Upper lobe of left lung (tissue), 6 donors: ENCODE data around the gene DNAAF1. TPM values are rescaled to one million over a fixed set of nuclear protein-coding genes. Genes with fewer than 3 reads are reported as not detected.

Source experiments
- ATAC-seq, 2 donors: fragments of 200-7000 bp; cut with Tn5 transposase; one replicate each; pipeline ENCODE4 v1.9.1; 2022; ENCODE audit warnings: mild to moderate bottlenecking in 2 of 2, moderate library complexity in 2 of 2; ENCODE audit not compliant: low FRiP score in 2 of 2
- DNase-seq, 2 donors: peaks; one replicate each; pipeline ENCODE4 v3.0.0-alpha.2; 2019 to 2020
- H3K27ac ChIP-seq, 4 donors: fragments of 200-600 bp; sonication (generic); one replicate each; pipeline ENCODE4 v1.5.1; 2016 to 2019
- H3K27me3 ChIP-seq, 4 donors: fragments of 200-600 bp; sonication (generic); one replicate each; pipeline ENCODE4 v1.5.1; 2017 to 2019
- H3K36me3 ChIP-seq, 4 donors: fragments of 200-600 bp; sonication (generic); one replicate each; pipeline ENCODE4 v1.5.1; 2016 to 2019
- H3K4me1 ChIP-seq, 4 donors: fragments of 200-600 bp; sonication (generic); one replicate each; pipeline ENCODE4 v1.5.1; 2018 to 2019
- H3K4me3 ChIP-seq, 4 donors: fragments of 200-600 bp; sonication (generic); one replicate each; pipeline ENCODE4 v1.5.1; 2017 to 2019; ENCODE audit warnings: mild to moderate bottlenecking in 2 of 4, moderate library complexity in 1 of 4
- H3K9me3 ChIP-seq, 4 donors: fragments of 200-600 bp; sonication (generic); one replicate each; pipeline ENCODE4 v1.5.1; 2018 to 2019
- CTCF ChIP-seq, 6 experiments: fragments of 450-650 bp in 4 of 6; fragments of 200-600 bp in 2 of 6; sonication (generic) in 2 of 6; IDR thresholded peaks; one replicate each; pipeline ENCODE4 v1.5.1; 2016 to 2019; ENCODE audit warnings: antibody characterized with exemption in 6 of 6
- EP300 ChIP-seq, 4 donors: sonication (generic); formaldehyde crosslinking; IDR thresholded peaks; one replicate each; pipeline ENCODE4 v1.5.1; 2017; ENCODE audit warnings: antibody characterized with exemption in 4 of 4, control low read depth in 2 of 4
- POLR2A ChIP-seq, 4 donors: fragments of 450-650 bp; IDR thresholded peaks; one replicate each; pipeline ENCODE4 v1.5.1; 2016 to 2017; ENCODE audit warnings: antibody characterized with exemption in 4 of 4, mild to moderate bottlenecking in 2 of 4
- POLR2AphosphoS5 ChIP-seq, 2 donors: sonication (generic); formaldehyde crosslinking; IDR thresholded peaks; one replicate each; pipeline ENCODE4 v1.5.1; 2017; ENCODE audit warnings: antibody characterized with exemption in 2 of 2
- WGBS, 2 donors: methylation state at CpG; one replicate each; pipeline ENCODE4 v1.1.5; 2017 to 2018; 5-methylcytosine and 5-hydroxymethylcytosine counted together
- total RNA-seq, 6 donors: library from RNA; depleted of rRNA in 4 of 6; stranded (reverse); fragments of >200 nt in 4 of 6; gene quantifications; one replicate each; pipeline versions ENCODE4 v1.1.0 to v1.2.1, GENCODE V29; 2016 to 2021
- donor health status: DM: no; HTN: no; CAD: no; lungs with moderate emphysema.
- donor health status: DM: no; HTN: yes; CAD: no; lungs with severe emphysema.

Gene DNAAF1
- total RNA-seq, 6 donors from 2014 or later: 0.97 to 58.7 (median 28.5) TPM

GRCh38 chr16:84177741-84178073 lies 32.6 kb downstream of the DNAAF1 start:
- no peak for TF ChIP-seq POLR2A (IDR thresholded peaks at IDR 0.05)
- TF ChIP-seq POLR2AphosphoS5 (IDR thresholded peaks at IDR 0.05): no peak
- no peak for TF ChIP-seq EP300 (IDR thresholded peaks at IDR 0.05)
- no peak for TF ChIP-seq CTCF (IDR thresholded peaks at IDR 0.05)
- Histone ChIP-seq H3K27me3 (no peaks in the 10 kb centered on the region), H3K9me3 (no peaks in the 10 kb centered on the region), H3K27ac (peak overlapping the region; percentile 76 to 89 (median 88)), H3K4me1 (peaks cover 29 to 56% (median 33%) of the 10 kb centered on the region in 4 donors), H3K36me3 (peaks cover 28 to 50% (median 45%) of the 10 kb centered on the region in 4 donors), H3K4me3 (no peak overlapping the region)
- WGBS, 2 donors: 71 to 78% methylated on average over 8 to 9 of the region's 9 CpGs
- DNase-seq (no peak), ATAC-seq (no peak)

GRCh38 chr16:84178146-84178765 lies 33.1 kb downstream of the DNAAF1 start:
- Histone ChIP-seq H3K9me3 (no peaks in the 10 kb centered on the region), H3K36me3 (peaks cover 29 to 55% (median 50%) of the 10 kb centered on the region in 4 donors), H3K4me3 (no peak overlapping the region), H3K27ac (peak overlapping the region; percentile 76 to 89 (median 88)), H3K27me3 (no peaks in the 10 kb centered on the region), H3K4me1 (peaks cover 29 to 59% (median 35%) of the 10 kb centered on the region in 4 donors)
- 90% methylated on average over 4 to 15 of the region's 15 CpGs for whole genome bisulfite sequencing, 2 donors
- TF ChIP-seq POLR2AphosphoS5 (IDR thresholded peaks at IDR 0.05): no peak
- no peak for ATAC-seq
- no peak for DNase-seq

- Histone ChIP-seq H3K4me3 (no peak overlapping the region), H3K9me3 (no peaks in the 10 kb centered on the region), H3K36me3 (peaks cover 29 to 62% (median 54%) of the 10 kb centered on the region in 4 donors), H3K4me1 (peaks cover 29 to 67% (median 43%) of the 10 kb centered on the region in 4 donors), H3K27me3 (no peaks in the 10 kb centered on the region), H3K27ac (peak overlapping the region; percentile 11 to 88 (median 28))
- DNase-seq: peak in 1 of 2 donors; percentile 75
- ATAC-seq: no peak
- TF ChIP-seq EP300 (IDR thresholded peaks at IDR 0.05) (no peak), POLR2A (IDR thresholded peaks at IDR 0.05) (no peak), POLR2AphosphoS5 (IDR thresholded peaks at IDR 0.05) (no peak), CTCF (IDR thresholded peaks at IDR 0.05) (no peak)
- WGBS, 2 donors: 97% methylated on average over 6 to 26 of the region's 28 CpGs
These were observed 33.9 kb downstream of the DNAAF1 start for GRCh38 chr16:84178892-84179611.

GRCh38 chr16:84179612-84180320 lies 34.7 kb downstream of the DNAAF1 start:
- 84 to 88% methylated on average over 14 to 29 of the region's 33 CpGs for WGBS, 2 donors

More at GRCh38 chr16:84179612-84180320, 34.7 kb downstream of the DNAAF1 start:
- ATAC-seq (no peak), DNase-seq (peak in 1 of 2 donors; percentile 72)
- Histone ChIP-seq H3K9me3 (no peaks in the 10 kb centered on the region), H3K27ac (peak overlapping the region in 1 of 4 donors; percentile 88), H3K27me3 (no peaks in the 10 kb centered on the region), H3K4me3 (no peak overlapping the region), H3K4me1 (peaks cover 30 to 74% (median 50%) of the 10 kb centered on the region in 4 donors), H3K36me3 (peaks cover 29 to 67% (median 58%) of the 10 kb centered on the region in 4 donors)
- TF ChIP-seq CTCF (IDR thresholded peaks at IDR 0.05) (no peak), POLR2AphosphoS5 (IDR thresholded peaks at IDR 0.05) (no peak), POLR2A (IDR thresholded peaks at IDR 0.05) (no peak), EP300 (IDR thresholded peaks at IDR 0.05) (no peak)
